Type B pancreatic cell (in vitro differentiated cells): Measurements from ENCODE around the gene LPCAT1. TPM values are rescaled to one million over a fixed set of nuclear protein-coding genes. Genes with fewer than 3 reads are reported as not detected.

Experiments
- DNase-seq: peaks from one replicate; pipeline ENCODE4 v3.0.0; 2021; ENCODE audit warnings: mixed read lengths; ENCODE audit not compliant: unreplicated experiment; ENCODE audit errors: extremely low spot score
- H3K27ac Mint-ChIP-seq: 2 replicates; pipeline ENCODE4 v1.8.0; 2021; ENCODE audit warnings: mild to moderate bottlenecking, mixed read lengths
- H3K27me3 Mint-ChIP-seq: 2 replicates; pipeline ENCODE4 v1.8.0; 2021; ENCODE audit warnings: mixed read lengths
- H3K36me3 Mint-ChIP-seq: 2 replicates; pipeline ENCODE4 v1.8.0; 2021; ENCODE audit warnings: mixed read lengths
- H3K4me1 Mint-ChIP-seq: one replicate; pipeline ENCODE4 v1.8.0; 2021; ENCODE audit warnings: mixed read lengths; ENCODE audit not compliant: unreplicated experiment
- H3K4me3 Mint-ChIP-seq: 2 replicates; pipeline ENCODE4 v1.8.0; 2021; ENCODE audit warnings: mild to moderate bottlenecking, mixed read lengths
- H3K9me3 Mint-ChIP-seq: 2 replicates; pipeline ENCODE4 v1.8.0; 2021; ENCODE audit warnings: mixed read lengths
- CTCF ChIP-seq: fragments of 200-600 bp; sonication (generic); conservative IDR thresholded peaks from 2 replicates; pipeline ENCODE4 v1.5.0; 2021; ENCODE audit warnings: antibody characterized with exemption, mild to moderate bottlenecking
- total RNA-seq: library from RNA; stranded (reverse); gene quantifications from 2 replicates; pipeline ENCODE4 v1.2.1, GENCODE V29; 2021; ENCODE audit warnings: low replicate concordance

The LPCAT1 gene
- total RNA-seq, 1 donor from 2014 or later = 91.6 TPM

- Mint-ChIP-seq H3K4me3 (no peak overlapping the region), H3K27ac (no peak overlapping the region), H3K9me3 (no peaks in the 10 kb centered on the region), H3K4me1 (no peaks in the 10 kb centered on the region), H3K36me3 (peaks cover 3% of the 10 kb centered on the region), H3K27me3 (no peaks in the 10 kb centered on the region)
- DNase-seq = no peak
- no peak for TF ChIP-seq CTCF
These were observed 49.4 kb downstream of the LPCAT1 start for GRCh38 chr5:1474183-1474839.

GRCh38 chr5:1473746-1474145 is 50.0 kb downstream of the LPCAT1 start:
- Mint-ChIP-seq H3K27me3 (no peaks in the 10 kb centered on the region), H3K36me3 (peaks cover 3% of the 10 kb centered on the region)

GRCh38 chr5:1472964-1473628 is 50.7 kb downstream of the LPCAT1 start:
- no peak for TF ChIP-seq CTCF
- no peak for DNase-seq
- no peaks in the 10 kb centered on the region for H3K27me3 Mint-ChIP-seq
- H3K9me3 Mint-ChIP-seq = no peaks in the 10 kb centered on the region
- H3K27ac Mint-ChIP-seq = no peak overlapping the region
- H3K36me3 Mint-ChIP-seq = peaks cover 6% of the 10 kb centered on the region
- peaks cover 4% of the 10 kb centered on the region for H3K4me1 Mint-ChIP-seq
- H3K4me3 Mint-ChIP-seq = no peak overlapping the region

More at GRCh38 chr5:1473746-1474145, 50.0 kb downstream of the LPCAT1 start:
- H3K4me3 Mint-ChIP-seq = no peak overlapping the region
- no peaks in the 10 kb centered on the region for H3K4me1 Mint-ChIP-seq
- H3K9me3 Mint-ChIP-seq = no peaks in the 10 kb centered on the region
- DNase-seq = no peak
- H3K27ac Mint-ChIP-seq = no peak overlapping the region
- no peak for TF ChIP-seq CTCF

- Mint-ChIP-seq H3K9me3 (no peaks in the 10 kb centered on the region), H3K27me3 (no peaks in the 10 kb centered on the region), H3K4me3 (no peak overlapping the region), H3K27ac (no peak overlapping the region), H3K4me1 (peaks cover 5% of the 10 kb centered on the region), H3K36me3 (peaks cover 7% of the 10 kb centered on the region)
- TF ChIP-seq CTCF = no peak
- DNase-seq = no peak
These were observed 51.5 kb downstream of the LPCAT1 start for GRCh38 chr5:1471997-1472963.

- TF ChIP-seq CTCF = no peak
- H3K4me3 Mint-ChIP-seq = no peak overlapping the region
- H3K9me3 Mint-ChIP-seq = no peaks in the 10 kb centered on the region
- H3K27ac Mint-ChIP-seq = no peak overlapping the region
- peaks cover 7% of the 10 kb centered on the region for H3K36me3 Mint-ChIP-seq
- peaks cover 5% of the 10 kb centered on the region for H3K4me1 Mint-ChIP-seq
- no peak for DNase-seq
- H3K27me3 Mint-ChIP-seq = no peaks in the 10 kb centered on the region
These were observed 52.4 kb downstream of the LPCAT1 start for GRCh38 chr5:1471240-1471853.
